HepG2 (cell line): ENCODE measurements around the gene S100A4. TPM values are rescaled to one million over a fixed set of nuclear protein-coding genes. Genes with fewer than 3 reads are reported as not detected.

Source experiments
- ATAC-seq: fragments of 200-7000 bp; cut with Tn5 transposase; 3 replicates; pipeline ENCODE4 v1.9.1; 2020; ENCODE audit warnings: mild to moderate bottlenecking, moderate library complexity
- BruUV-seq: library from RNA; stranded (reverse); fragments of 400-500 nt; replicated peaks from 2 replicates; lab custom pipeline; 2021; lab: Mats Ljungman, UMichigan
- CTCF ChIA-PET: fragments of 300-600 bp; formaldehyde crosslinking; extraction: SDS; loops from one replicate; lab custom pipeline; 2021; ENCODE audit warnings: low total read pairs, inconsistent platforms, low intra/inter-chr PET ratio; lab: Yijun Ruan, JAX
- POLR2A ChIA-PET: fragments of 350-600 bp; sonication (Branson Sonifier 250); formaldehyde crosslinking; loops from one replicate; lab custom pipeline; 2020; ENCODE audit warnings: antibody characterized with exemption, inconsistent platforms; lab: Yijun Ruan, JAX
- DNase-seq: peaks from one replicate; pipeline ENCODE4 v3.0.0-alpha.2; 2015; ENCODE audit warnings: low spot score
- FAIRE-seq: peaks from 3 replicates; lab custom pipeline; 2011; peaks lifted over from hg19 to GRCh38; lab: Jason Lieb, UNC
- H2AFZ ChIP-seq: one replicate; pipeline ENCODE4 v1.6.1; 2011; ENCODE audit warnings: low read length, inconsistent platforms
- H3K27ac ChIP-seq: fragments of 300-600 bp; 3 replicates; pipeline ENCODE4 v1.8.0; 2011; ENCODE audit warnings: mixed run types, mild to moderate bottlenecking, mixed read lengths, low read length, inconsistent platforms; ENCODE audit not compliant: insufficient read depth; ENCODE audit errors: extremely low read length
- H3K27me3 ChIP-seq, 2 experiments: fragments of 200-600 bp in 1 of 2; 2 replicates in 1 of 2; 3 replicates in 1 of 2; pipeline versions ENCODE4 v1.6.0 to v1.8.0; 2011; ENCODE audit warnings: low read length in 2 of 2, mild to moderate bottlenecking in 2 of 2, moderate library complexity in 2 of 2, inconsistent platforms in 1 of 2; ENCODE audit not compliant: insufficient read depth in 2 of 2, control insufficient read depth in 1 of 2
- H3K36me3 ChIP-seq, 2 experiments: fragments of 200-600 bp in 1 of 2; replicated peaks in 1 of 2; 2 replicates in 1 of 2; 3 replicates in 1 of 2; pipeline versions ENCODE4 v1.5.1 to v1.8.0; 2011; ENCODE audit warnings: low read length in 2 of 2, inconsistent platforms in 1 of 2; ENCODE audit not compliant: insufficient read depth in 2 of 2, control insufficient read depth in 1 of 2
- H3K4me1 ChIP-seq: 2 replicates; pipeline ENCODE4 v1.5.1; 2012; ENCODE audit warnings: low read length, inconsistent platforms; ENCODE audit not compliant: insufficient read depth
- H3K4me2 ChIP-seq: 2 replicates; pipeline ENCODE4 v1.6.0; 2011; ENCODE audit warnings: low read depth, low read length, inconsistent platforms
- H3K4me3 ChIP-seq, 3 experiments: fragments of 200-600 bp in 1 of 3; sonication (generic), shearing (Covaris generic) in 1 of 3; replicated peaks in 1 of 3; 2 replicates each; pipeline ENCODE4 v1.5.1; 2011 to 2016; ENCODE audit warnings: low read length in 3 of 3, inconsistent platforms in 2 of 3, low read depth in 2 of 3, mild to moderate bottlenecking in 2 of 3, control low read depth in 1 of 3, mixed read lengths in 1 of 3; ENCODE audit not compliant: insufficient read depth in 1 of 3
- H3K79me2 ChIP-seq: one replicate; pipeline ENCODE4 v1.6.1; 2011; ENCODE audit warnings: low read length, inconsistent platforms; ENCODE audit not compliant: insufficient read depth
- H3K9ac ChIP-seq: 2 replicates; pipeline ENCODE4 v1.6.0; 2011; ENCODE audit warnings: mild to moderate bottlenecking, low read depth, low read length, inconsistent platforms; ENCODE audit not compliant: insufficient read depth
- H3K9me3 ChIP-seq: 2 replicates; pipeline ENCODE4 v1.5.1; 2012; ENCODE audit warnings: mild to moderate bottlenecking, low read length
- H4K20me1 ChIP-seq: 2 replicates; pipeline ENCODE4 v1.6.0; 2011; ENCODE audit warnings: inconsistent platforms, mild to moderate bottlenecking, low read length, moderate library complexity; ENCODE audit not compliant: insufficient read depth
- FOXP1 ChIP-seq, 2 experiments: fragments of 450-650 bp in 1 of 2; IDR thresholded peaks; 2 replicates each; pipeline ENCODE4 v1.6.1; 2017 to 2018; ENCODE audit warnings: antibody characterized with exemption in 1 of 2
- HMG20A ChIP-seq: IDR thresholded peaks from 2 replicates; pipeline ENCODE4 v1.6.1; 2016; ENCODE audit warnings: borderline replicate concordance
- NR2F6 ChIP-seq, 2 experiments: IDR thresholded peaks; 2 replicates each; pipeline ENCODE4 v1.6.1; 2016; ENCODE audit warnings: antibody characterized with exemption in 1 of 2, mild to moderate bottlenecking in 1 of 2
- RERE ChIP-seq: IDR thresholded peaks from 2 replicates; pipeline ENCODE4 v1.6.1; 2016; ENCODE audit warnings: low read depth, missing genetic modification reagents, missing compliant biosample characterization
- TIGD3 ChIP-seq: sonication (generic); formaldehyde crosslinking; IDR thresholded peaks from 2 replicates; pipeline ENCODE4 v1.5.1; 2020; ENCODE audit warnings: mild to moderate bottlenecking, missing genetic modification reagents, borderline replicate concordance
- ZNF296 ChIP-seq: sonication (generic); formaldehyde crosslinking; conservative IDR thresholded peaks from 2 replicates; pipeline ENCODE4 v1.5.0; 2020; ENCODE audit warnings: mild to moderate bottlenecking, missing genetic modification reagents
- ZNF549 ChIP-seq: sonication (generic); formaldehyde crosslinking; IDR thresholded peaks from 2 replicates; pipeline ENCODE4 v1.5.0; 2020; ENCODE audit warnings: missing genetic modification reagents
- ZNF564 ChIP-seq: sonication (generic); formaldehyde crosslinking; IDR thresholded peaks from 2 replicates; pipeline ENCODE4 v1.8.1; 2023; ENCODE audit warnings: mild to moderate bottlenecking, missing genetic modification reagents
- WGBS: methylation state at CpG from one replicate; pipeline ENCODE4 v1.1.6; 2017; ENCODE audit warnings: low lambda C conversion rate; 5-methylcytosine and 5-hydroxymethylcytosine counted together
- in situ Hi-C: cut with HindIII; loops from 2 replicates; pipeline ENCODE4 v1.10.0; 2017; ENCODE audit warnings: low pct_unique_long_range_greater_than_20kb; ENCODE audit not compliant: extremely low pct_ligation_motif_present
- intact Hi-C: fragments of 100-400 bp; cut with micrococcal nuclease; formaldehyde crosslinking; loops from one replicate; pipeline ENCODE4 v1.10.0; 2022; ENCODE audit not compliant: unreplicated experiment
- polyA plus RNA-seq, 8 experiments: library from polyadenylated mRNA; depleted of rRNA in 3 of 8; stranded (reverse) in 7 of 8; unstranded in 1 of 8; fragments of >200 nt; fragmentation: Illumina TruSeq in 4 of 8; extraction: Trizol in 4 of 8; gene quantifications; 2 replicates each; pipeline versions ENCODE4 v1.2.1 to v1.2.3, GENCODE V29; 2011 to 2016; ENCODE audit warnings: low read depth in 4 of 8, missing spikeins in 1 of 8, mixed read lengths in 1 of 8; ENCODE audit not compliant: insufficient read depth in 1 of 8
- total RNA-seq, 5 experiments: library from RNA; depleted of rRNA; stranded (reverse); fragments of >200 nt; fragmentation: Illumina TruSeq; extraction: Trizol; gene quantifications; 2 replicates each; pipeline ENCODE4 v1.2.3, GENCODE V29; 2016; ENCODE audit warnings: low read depth in 1 of 5

S100A4 gene
- total and polyA plus RNA-seq, 2 of the 13 experiments (the other 11 are each of a cell fraction or from before 2014, with no cell fraction given), result 12.9 to 20.2 TPM

- no peaks in the 10 kb centered on the region for H3K36me3 ChIP-seq
- intact Hi-C loops (loop anchor here (10.0 kb wide), 1 partner anchor 237 kb away; no protein-coding TSS in a partner anchor), in situ Hi-C loops (loop anchor here (5.0 kb wide), 2 partner anchors 59 to 119 kb away; partner anchors contain the start of genes S100A1, S100A13 and S100A2)
- H3K27ac ChIP-seq, result no peak overlapping the region
- BruUV-seq, result no TSS peak
- H3K4me1 ChIP-seq, result peaks cover 36% of the 10 kb centered on the region
- POLR2A ChIA-PET, result interaction anchor here (1.2 to 1.7 kb wide), 2 partner anchors 126 to 140 kb away, joined by 3 to 4 read pairs; partner anchors contain the start of gene CHTOP
- H3K4me3 ChIP-seq, result no peak overlapping the region
- no peak overlapping the region for H3K4me2 ChIP-seq
- 77% methylated on average over 11 of the region's 11 CpGs for WGBS
- no peaks in the 10 kb centered on the region for H3K79me2 ChIP-seq
- TF ChIP-seq FOXP1 (IDR thresholded peaks at IDR 0.05) (no peak), FOXP1 (CRISPR knock-in tag; IDR thresholded peaks at IDR 0.05) (no peak)
- CTCF ChIA-PET, result no interaction called here
- no peaks in the 10 kb centered on the region for H4K20me1 ChIP-seq
- ATAC-seq, result no peak
- no peaks in the 10 kb centered on the region for H3K9me3 ChIP-seq
- H3K27me3 ChIP-seq, result peaks cover 0 to 4% of the 10 kb centered on the region in 2 experiments; a peak in 2 of 5 replicates
- H2AFZ ChIP-seq, result no peak overlapping the region
- no peak for DNase-seq
- no peak overlapping the region for H3K9ac ChIP-seq
- FAIRE-seq, result no peak
Measured at GRCh38 chr1:153507926-153508583, 37.6 kb downstream of the S100A4 start.

GRCh38 chr1:153506831-153507413, 38.7 kb downstream of the S100A4 start:
- H3K4me2 ChIP-seq, result peak overlapping the region; percentile 49
- TF ChIP-seq ZNF296 (CRISPR knock-in tag), result no peak
- TF ChIP-seq NR2F6 (IDR thresholded peaks at IDR 0.05), result peak; percentile 72
- TF ChIP-seq NR2F6 (CRISPR knock-in tag; IDR thresholded peaks at IDR 0.05), result peak; percentile 69; the same call in 1 of the 2 replicates
- no peak for TF ChIP-seq ZNF564 (CRISPR knock-in tag)
- TF ChIP-seq ZNF549, result no peak
- TF ChIP-seq TIGD3, result no peak
- TF ChIP-seq RERE, result no peak
- peak; percentile 42; the same call in 1 of the 2 replicates for TF ChIP-seq HMG20A (CRISPR knock-in tag)

More at GRCh38 chr1:153506831-153507413, 38.7 kb downstream of the S100A4 start:
- intact Hi-C loops, result loop anchor here (10.0 kb wide), 1 partner anchor 238 kb away; no protein-coding TSS in a partner anchor
- Histone ChIP-seq H3K79me2 (no peaks in the 10 kb centered on the region), H3K27ac (no peak overlapping the region), H4K20me1 (no peaks in the 10 kb centered on the region), H3K36me3 (no peaks in the 10 kb centered on the region), H3K9me3 (no peaks in the 10 kb centered on the region), H2AFZ (no peak overlapping the region), H3K4me1 (peaks cover 36% of the 10 kb centered on the region), H3K9ac (peak overlapping the region; percentile 44), H3K27me3 (peaks cover 0 to 6% of the 10 kb centered on the region in 2 experiments; a peak in 1 of 5 replicates), H3K4me3 (peak overlapping the region in 1 of 3 experiments; percentile 47; a peak in 1 of 6 replicates)
- DNase-seq (peak; percentile 72), FAIRE-seq (peak; percentile 37), ATAC-seq (peak; percentile 72)
- WGBS, result 19% methylated on average over 7 of the region's 7 CpGs
- POLR2A ChIA-PET, result interaction anchor here (0.7 to 1.7 kb wide), 7 partner anchors 38 to 262 kb away, joined by 3 to 10 read pairs (median 4); partner anchors contain the start of genes CHTOP, S100A1 and S100A13
- in situ Hi-C loops, result loop anchor here (5.0 kb wide), 2 partner anchors 60 to 120 kb away; partner anchors contain the start of genes S100A1, S100A13 and S100A2
- CTCF ChIA-PET, result no interaction called here
- BruUV-seq, result no TSS peak
